Stimulated activated CD4-positive, alpha-beta T cell treated with anti-CD3 and anti-CD28 coated beads, Interleukin-4, amount 100 ng/mL, for 1 hour (primary cell): ENCODE measurements around the gene FOXE3.
"Not testable (repeated sequence)": the region's sequence is repeated elsewhere in the genome, so short reads cannot be mapped to it uniquely, and the experiment has no call there.

Source experiments
- DNase-seq: peaks from one replicate; pipeline ENCODE4 v3.0.0-alpha.2; 2020

The FOXE3 gene

DNA sequence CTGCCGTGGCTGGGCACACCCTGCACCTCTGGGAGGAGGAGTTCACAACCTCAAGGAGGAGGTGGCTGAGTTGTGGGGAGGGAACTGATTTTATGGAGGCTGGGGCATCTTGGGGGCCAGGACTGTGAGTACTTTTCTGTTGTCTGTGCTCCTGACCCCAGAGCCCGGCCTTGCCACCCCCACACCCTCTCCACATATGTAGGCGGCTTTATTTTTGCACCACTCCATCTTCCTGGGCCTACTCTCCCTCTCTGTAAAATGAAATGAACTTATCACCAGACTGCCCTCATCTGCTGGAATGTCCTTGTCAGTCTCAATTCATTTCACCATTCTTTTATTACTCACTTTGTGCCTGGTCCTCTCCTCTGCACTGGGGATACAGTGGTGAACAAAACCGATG, 34.5 kb downstream of the FOXE3 start:
- DNase-seq = no peak

DNA sequence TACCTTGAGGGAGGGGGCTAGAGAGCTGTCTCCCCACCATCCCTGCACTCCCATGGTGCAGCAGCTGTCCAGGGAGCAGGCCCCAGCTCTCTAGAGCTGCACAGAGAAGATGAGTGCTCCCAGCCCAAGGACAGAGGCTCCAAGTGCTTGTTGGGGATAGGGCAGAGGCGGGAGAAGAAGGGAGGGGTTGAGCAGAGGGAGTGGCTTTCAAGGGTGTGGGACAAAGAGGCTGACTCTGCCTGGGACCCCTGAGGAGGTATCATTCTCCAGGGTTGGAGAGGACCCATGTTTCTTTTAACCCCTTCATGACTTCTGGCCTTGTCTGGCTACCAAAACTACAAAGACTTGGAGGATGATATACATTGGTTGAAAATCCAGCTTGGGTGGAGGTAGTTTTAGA, 36.3 kb downstream of the FOXE3 start:
- DNase-seq = no peak

DNA sequence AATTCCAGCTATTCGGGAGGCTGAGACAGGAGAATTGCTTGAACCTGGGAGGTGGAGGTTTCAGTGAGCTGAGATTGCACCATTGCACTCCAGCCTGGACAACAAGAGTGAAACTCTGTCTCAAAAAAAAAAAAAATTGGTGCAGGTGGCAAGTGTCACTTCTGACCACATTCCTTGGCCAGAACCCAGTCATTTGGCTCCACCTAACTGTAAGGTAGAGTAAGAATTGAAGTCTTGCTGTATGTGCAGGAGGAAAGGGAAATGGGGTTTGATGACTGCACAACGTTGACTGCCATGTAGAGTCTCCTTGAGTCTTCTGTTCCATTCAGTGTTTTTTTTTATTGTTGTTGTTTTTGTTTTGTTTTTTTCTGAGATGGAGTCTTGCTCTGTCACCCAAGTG, 37.8 kb downstream of the FOXE3 start:
- not testable (repeated sequence) for DNase-seq

DNA sequence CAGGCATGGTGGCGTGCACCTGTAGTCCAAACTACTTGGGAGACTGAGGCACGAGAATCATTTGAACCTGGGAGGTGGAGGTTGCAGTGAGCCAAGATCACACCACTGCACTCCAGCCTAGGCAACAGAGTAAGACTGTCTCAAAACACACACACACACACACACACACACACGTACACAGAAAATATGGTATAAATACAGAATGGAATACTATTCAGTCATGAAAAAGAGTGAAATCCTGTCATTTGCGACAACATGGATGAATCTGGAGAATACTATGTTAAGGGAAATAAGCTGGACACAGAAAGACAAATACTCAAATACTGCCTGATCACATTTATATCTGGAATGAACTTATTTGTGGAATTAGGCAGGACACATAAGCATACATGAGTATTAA, 40.2 kb downstream of the FOXE3 start:
- no peak for DNase-seq

DNA sequence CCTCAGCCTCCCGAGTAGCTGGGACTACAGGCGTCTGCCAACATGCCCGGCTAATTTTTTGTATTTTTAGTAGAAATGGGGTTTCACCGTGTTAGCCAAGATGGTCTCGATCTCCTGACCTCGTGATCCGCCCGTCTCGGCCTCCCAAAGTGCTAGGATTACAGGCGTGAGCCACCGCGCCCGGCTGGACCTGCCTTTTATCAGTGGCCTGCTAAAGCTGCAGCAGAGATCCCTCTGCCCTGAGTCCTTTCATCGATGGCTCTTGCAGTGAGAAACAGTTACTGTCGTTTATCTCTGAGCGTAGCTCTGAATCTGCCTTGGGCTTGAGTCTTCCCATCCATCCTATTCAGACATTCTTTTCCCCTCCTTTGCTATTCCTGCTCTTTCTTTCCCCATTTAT, 41.5 kb downstream of the FOXE3 start:
- not testable (repeated sequence) for DNase-seq

DNA sequence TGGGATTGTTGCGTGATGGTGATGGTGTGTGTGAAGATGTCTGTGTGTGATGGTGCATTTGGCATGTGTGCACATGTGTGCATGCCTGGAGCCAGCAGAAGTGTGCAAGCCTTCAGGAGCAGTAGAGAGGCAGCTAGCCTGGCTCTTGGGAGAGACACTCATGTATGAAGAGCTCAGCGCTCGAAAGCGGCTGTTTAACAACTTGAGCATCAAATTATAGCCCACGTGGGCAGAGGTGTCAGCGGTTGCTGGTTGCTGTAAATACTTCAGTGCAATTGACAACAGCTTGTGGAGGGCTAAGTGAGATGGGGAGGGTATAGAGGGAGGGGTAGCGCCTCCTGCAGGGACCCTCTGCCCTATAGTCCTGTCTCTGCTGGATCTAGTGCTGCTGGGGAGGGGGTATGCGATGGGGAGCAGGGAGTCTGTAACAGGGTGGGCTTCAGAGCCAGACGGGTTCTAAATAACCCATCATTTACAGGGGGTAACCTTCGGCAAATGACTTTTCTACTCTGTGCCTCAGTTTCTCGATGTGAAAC, 43.2 kb downstream of the FOXE3 start:
- no peak for DNase-seq

DNA sequence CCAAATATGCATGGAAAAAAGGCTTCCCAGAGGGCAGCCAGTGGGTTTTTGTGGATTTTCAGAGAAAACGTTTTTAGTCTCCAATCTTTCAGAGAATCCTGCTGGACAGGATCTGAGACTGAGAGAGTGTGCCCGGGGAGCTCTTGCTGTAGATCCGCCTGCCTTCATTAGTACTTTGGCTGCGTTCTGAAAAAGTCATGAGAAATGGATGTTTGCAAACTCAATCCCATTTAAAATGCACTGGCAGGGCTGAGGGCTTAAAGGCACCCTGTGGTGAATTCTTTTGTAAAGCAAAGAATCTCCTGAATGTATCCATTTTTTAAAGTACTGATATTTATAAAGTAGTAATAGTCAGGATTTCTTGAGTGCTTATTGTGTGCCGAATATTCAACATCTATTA, 44.0 kb downstream of the FOXE3 start:
- DNase-seq = no peak

DNA sequence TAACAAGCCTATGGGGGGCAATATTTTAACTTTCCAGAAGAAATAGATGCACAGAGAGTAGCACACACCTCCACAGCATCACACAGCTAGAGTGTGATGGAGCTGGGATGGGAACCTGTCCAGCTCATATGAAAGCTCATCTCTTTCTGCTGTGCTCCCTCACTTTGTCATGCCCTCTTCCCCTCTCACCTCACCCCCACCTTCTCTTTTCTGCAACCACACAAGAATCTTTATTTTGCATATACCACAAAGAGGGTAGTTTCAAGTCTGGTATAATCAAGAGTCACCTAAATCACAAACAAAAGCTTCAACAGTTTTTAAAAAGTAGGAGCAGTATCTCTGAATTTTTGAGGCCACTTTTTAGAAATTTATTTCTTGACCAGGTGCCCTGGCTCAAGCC, 44.4 kb downstream of the FOXE3 start:
- no peak for DNase-seq

DNA sequence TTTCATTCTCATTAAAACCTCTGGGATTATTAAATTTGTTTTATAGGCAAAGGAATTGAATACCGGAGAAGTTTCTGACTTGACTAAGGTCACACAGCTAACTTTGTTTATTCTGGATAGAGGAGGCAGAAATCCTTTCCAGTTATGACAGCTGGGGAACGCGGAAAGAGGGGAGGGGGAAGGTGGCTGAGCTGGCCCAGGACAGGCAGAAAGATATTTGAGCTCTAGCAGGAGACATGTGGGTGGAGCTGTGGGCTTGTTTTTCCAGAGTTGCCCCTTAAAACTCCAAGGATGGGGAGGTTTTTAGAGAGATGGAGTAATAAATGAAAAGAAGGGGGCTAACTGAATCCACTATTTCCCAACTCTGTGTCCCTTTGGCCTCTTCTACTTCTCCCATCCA, 49.5 kb downstream of the FOXE3 start:
- DNase-seq = no peak
